HG02943 (cell line): ENCODE results near the gene KMT2D.

Experiments
- ATAC-seq: cut with Tn5 transposase; IDR thresholded peaks from one replicate; pipeline ENCODE4 v1.9.1; 2021; ENCODE audit warnings: mild to moderate bottlenecking, low read depth, moderate library complexity; ENCODE audit not compliant: unreplicated experiment

The KMT2D gene

GRCh38 chr12:49060237-49061156, at the start of gene KMT2D:
Gene KMT2D, minus strand, starts transcription at chr12:49060794. Its CDS starts 5,470 bp downstream, at chr12:49055324.
- peak; percentile 50 for ATAC-seq

- no peak for ATAC-seq
These were observed 49.3 kb upstream of the KMT2D start for GRCh38 chr12:49109641-49110463.

- no peak for ATAC-seq
These were observed 48.4 kb upstream of the KMT2D start for GRCh38 chr12:49108958-49109404.

GRCh38 chr12:49105504-49106084, 45.0 kb upstream of the KMT2D start:
- no peak for ATAC-seq

- ATAC-seq, result no peak
These were observed 44.2 kb upstream of the KMT2D start for GRCh38 chr12:49104822-49105221.

GRCh38 chr12:49100380-49100779, 39.8 kb upstream of the KMT2D start:
- no peak for ATAC-seq

GRCh38 chr12:49098703-49099102, 38.1 kb upstream of the KMT2D start:
- no peak for ATAC-seq

GRCh38 chr12:49098035-49098451, 37.4 kb upstream of the KMT2D start:
- ATAC-seq, result no peak

GRCh38 chr12:49097381-49097780, 36.8 kb upstream of the KMT2D start:
- ATAC-seq, result no peak

- no peak for ATAC-seq
These were observed 34.4 kb upstream of the KMT2D start for GRCh38 chr12:49094975-49095365.

GRCh38 chr12:49094160-49094974, 33.8 kb upstream of the KMT2D start, which contains the start of gene DHH:
Gene DHH, minus strand, starts transcription at chr12:49094801. Its CDS starts 289 bp downstream, at chr12:49094512.
- ATAC-seq, result no peak

- no peak for ATAC-seq
These were observed 33.2 kb upstream of the KMT2D start for GRCh38 chr12:49093792-49094159.

- no peak for ATAC-seq
These were observed 32.3 kb upstream of the KMT2D start for GRCh38 chr12:49092816-49093406.

- ATAC-seq, result no peak
These were observed 31.7 kb upstream of the KMT2D start for GRCh38 chr12:49092086-49092815.

- no peak for ATAC-seq
These were observed 31.2 kb upstream of the KMT2D start for GRCh38 chr12:49091836-49092085.

- ATAC-seq, result no peak
These were observed 30.7 kb upstream of the KMT2D start for GRCh38 chr12:49091056-49091835.

- no peak for ATAC-seq
These were observed 29.5 kb upstream of the KMT2D start for GRCh38 chr12:49089821-49090773.
